Mesodermal cell (in vitro differentiated cells): ENCODE results near the gene PDGFA.
"Not testable (repeated sequence)": the region's sequence is repeated elsewhere in the genome, so short reads cannot be mapped to it uniquely, and the experiment has no call there.

Experiments
- H3K27ac ChIP-seq: 2 replicates; pipeline ENCODE4 v1.7.0; 2013; ENCODE audit warnings: mild to moderate bottlenecking, low read depth, low read length, moderate library complexity; ENCODE audit not compliant: severe bottlenecking
- H3K36me3 ChIP-seq: 2 replicates; pipeline ENCODE4 v1.7.1; 2013; ENCODE audit warnings: mild to moderate bottlenecking, low read length, moderate library complexity; ENCODE audit not compliant: control insufficient read depth, insufficient read depth
- H3K4me1 ChIP-seq: one replicate; pipeline ENCODE4 v1.7.1; 2013; ENCODE audit warnings: mild to moderate bottlenecking, low read length; ENCODE audit not compliant: insufficient read depth, control insufficient read depth, poor library complexity, severe bottlenecking
- H3K4me3 ChIP-seq: 2 replicates; pipeline ENCODE4 v1.7.0; 2013; ENCODE audit warnings: low read length, control low read depth, mild to moderate bottlenecking; ENCODE audit not compliant: insufficient read depth, poor library complexity, severe bottlenecking; ENCODE audit errors: extremely low read depth
- H3K9me3 ChIP-seq: 2 replicates; pipeline ENCODE4 v1.7.1; 2013; ENCODE audit warnings: mild to moderate bottlenecking, low read length, moderate library complexity; ENCODE audit not compliant: control insufficient read depth
- WGBS, 2 experiments: methylation state at CpG; one replicate each; pipeline ENCODE4 v1.1.5; 2013; ENCODE audit warnings: missing lambda C conversion rate in 2 of 2; ENCODE audit not compliant: insufficient coverage in 2 of 2; 5-methylcytosine and 5-hydroxymethylcytosine counted together

Gene PDGFA

GRCh38 chr7:560966-561630 is 41.5 kb upstream of the PDGFA start:
- Histone ChIP-seq H3K36me3 (no peaks in the 10 kb centered on the region), H3K4me1 (no peaks in the 10 kb centered on the region), H3K9me3 (no peaks in the 10 kb centered on the region), H3K27ac (no peak overlapping the region), H3K4me3 (no peak overlapping the region)
- WGBS, 2 experiments = 92 to 96% methylated on average over 14 to 21 of the region's 21 CpGs

- Histone ChIP-seq H3K36me3 (no peaks in the 10 kb centered on the region), H3K27ac (no peak overlapping the region), H3K4me1 (no peaks in the 10 kb centered on the region), H3K4me3 (no peak overlapping the region), H3K9me3 (no peaks in the 10 kb centered on the region)
- 90 to 97% methylated on average over 17 to 20 of the region's 21 CpGs for WGBS, 2 experiments
Observed at GRCh38 chr7:559396-559705, 39.7 kb upstream of the PDGFA start.

- WGBS, 2 experiments = 96 to 99% methylated on average over 9 to 12 of the region's 12 CpGs
Observed at GRCh38 chr7:557558-557881, 37.9 kb upstream of the PDGFA start.

DNA sequence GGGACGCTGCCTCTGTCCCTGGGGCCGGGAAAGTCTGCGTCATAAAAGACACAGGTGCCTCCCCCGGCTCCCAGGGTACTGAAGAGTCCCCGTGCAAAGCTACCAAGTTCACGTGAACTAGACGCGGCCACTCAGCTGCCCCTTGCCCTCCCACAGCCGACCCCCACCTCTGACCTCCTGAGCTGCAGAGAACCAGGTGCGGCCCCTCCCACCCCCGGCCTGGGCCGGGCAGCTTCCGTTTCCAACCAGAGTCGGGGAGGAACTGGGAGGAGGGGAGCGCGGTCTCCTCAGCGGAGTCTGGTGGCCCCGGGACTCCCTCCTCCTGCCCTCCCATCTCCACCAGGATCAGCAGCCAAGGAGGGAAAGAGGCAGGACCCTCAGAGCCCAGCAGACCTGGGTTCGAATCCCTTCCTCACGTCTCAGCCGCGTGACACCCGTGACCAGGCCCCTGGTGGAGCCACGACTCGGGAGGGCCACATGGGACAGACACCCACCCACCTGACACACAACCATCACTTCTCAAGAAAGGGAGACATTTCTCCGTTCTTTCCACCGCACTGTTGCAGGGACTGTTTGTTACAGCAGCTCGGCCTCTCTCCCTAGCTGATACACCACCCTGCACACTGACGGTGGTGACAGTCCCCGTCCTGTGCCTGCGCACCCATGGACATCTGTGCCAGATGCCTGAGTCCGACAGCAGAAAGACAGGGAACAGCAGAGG is 37.4 kb upstream of the PDGFA start:
- WGBS, 2 experiments = 93 to 95% methylated on average over 18 to 22 of the region's 32 CpGs
- no peaks in the 10 kb centered on the region for H3K4me1 ChIP-seq
- no peak overlapping the region for H3K4me3 ChIP-seq
- no peaks in the 10 kb centered on the region for H3K9me3 ChIP-seq
- H3K27ac ChIP-seq = no peak overlapping the region
- no peaks in the 10 kb centered on the region for H3K36me3 ChIP-seq

More at GRCh38 chr7:557558-557881, 37.9 kb upstream of the PDGFA start:
- Histone ChIP-seq H3K9me3 (no peaks in the 10 kb centered on the region), H3K36me3 (no peaks in the 10 kb centered on the region), H3K4me1 (no peaks in the 10 kb centered on the region), H3K4me3 (no peak overlapping the region), H3K27ac (no peak overlapping the region)

DNA sequence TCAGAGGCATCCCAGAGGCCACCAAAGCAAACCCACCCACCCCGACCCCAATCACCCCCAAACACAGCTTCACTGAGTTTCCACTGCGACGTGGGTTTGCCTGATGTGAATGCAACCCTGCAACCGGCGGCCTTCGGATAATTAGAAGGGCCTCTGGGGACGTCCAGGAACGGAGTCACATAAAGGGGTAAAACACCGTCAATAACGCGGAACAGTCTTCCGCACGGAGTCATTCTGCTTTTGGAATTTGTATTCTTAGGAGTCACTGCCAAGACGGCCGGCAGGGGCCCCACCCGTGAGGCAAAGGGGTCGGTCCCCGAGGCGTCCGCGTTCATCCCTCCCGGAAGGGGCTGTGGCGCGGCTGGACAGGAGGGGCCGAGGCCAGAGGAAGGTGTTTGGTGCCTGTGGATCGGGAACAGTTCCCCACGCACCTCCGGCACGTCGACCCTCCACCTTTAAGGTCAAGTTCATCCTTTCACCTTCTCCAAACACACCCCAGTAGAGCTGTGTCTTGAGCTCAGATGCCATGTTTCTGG is 36.7 kb upstream of the PDGFA start:
- Histone ChIP-seq H3K36me3 (no peaks in the 10 kb centered on the region), H3K4me1 (no peaks in the 10 kb centered on the region), H3K9me3 (no peaks in the 10 kb centered on the region), H3K27ac (no peak overlapping the region), H3K4me3 (no peak overlapping the region)
- 93 to 96% methylated on average over 25 to 26 of the region's 30 CpGs for WGBS, 2 experiments

DNA sequence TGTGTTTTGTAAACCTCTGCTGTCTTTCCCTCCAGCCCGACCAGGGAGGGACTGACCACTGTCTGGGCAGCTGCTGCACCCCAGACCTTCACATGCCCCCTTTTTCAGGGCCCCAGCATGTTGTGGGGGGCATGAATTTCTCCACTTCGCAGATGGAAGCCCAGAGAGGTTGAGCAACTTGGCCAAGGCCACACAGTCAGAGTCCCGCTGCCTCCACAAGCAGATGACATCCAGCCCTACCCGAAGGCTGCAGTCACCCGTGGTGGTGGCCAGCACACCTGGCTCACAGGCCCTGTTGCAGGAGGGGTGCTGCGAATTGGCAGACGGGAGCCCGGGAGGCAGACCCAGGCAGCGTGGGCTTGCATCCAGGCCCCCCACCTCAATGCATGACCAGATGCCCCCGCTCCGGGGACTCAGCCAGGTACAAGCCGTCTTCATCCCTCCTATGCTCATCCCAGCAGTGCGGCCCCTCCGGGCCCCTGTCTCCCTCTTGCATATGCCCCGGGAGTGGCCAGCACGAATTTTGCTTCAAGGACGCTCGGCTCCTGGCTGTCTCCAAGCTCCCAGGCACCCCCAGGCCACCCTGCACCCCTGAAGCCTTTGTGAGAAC is 36.0 kb upstream of the PDGFA start:
- Histone ChIP-seq H3K27ac (no peak overlapping the region), H3K36me3 (no peaks in the 10 kb centered on the region), H3K4me3 (no peak overlapping the region), H3K9me3 (no peaks in the 10 kb centered on the region), H3K4me1 (no peaks in the 10 kb centered on the region)
- WGBS, 2 experiments = 94 to 99% methylated on average over 17 to 18 of the region's 18 CpGs

- Histone ChIP-seq H3K4me3 (no peak overlapping the region), H3K36me3 (no peaks in the 10 kb centered on the region), H3K27ac (no peak overlapping the region), H3K9me3 (no peaks in the 10 kb centered on the region), H3K4me1 (no peaks in the 10 kb centered on the region)
- WGBS, 2 experiments = 95 to 97% methylated on average over 14 to 17 of the region's 18 CpGs
Observed at GRCh38 chr7:553636-554111, 34.0 kb upstream of the PDGFA start.

- Histone ChIP-seq H3K27ac (no peak overlapping the region), H3K4me3 (no peak overlapping the region), H3K4me1 (no peaks in the 10 kb centered on the region), H3K9me3 (no peaks in the 10 kb centered on the region), H3K36me3 (no peaks in the 10 kb centered on the region)
- 91 to 93% methylated on average over 42 to 44 of the region's 44 CpGs for WGBS, 2 experiments
Observed at GRCh38 chr7:552868-553635, 33.4 kb upstream of the PDGFA start.

DNA sequence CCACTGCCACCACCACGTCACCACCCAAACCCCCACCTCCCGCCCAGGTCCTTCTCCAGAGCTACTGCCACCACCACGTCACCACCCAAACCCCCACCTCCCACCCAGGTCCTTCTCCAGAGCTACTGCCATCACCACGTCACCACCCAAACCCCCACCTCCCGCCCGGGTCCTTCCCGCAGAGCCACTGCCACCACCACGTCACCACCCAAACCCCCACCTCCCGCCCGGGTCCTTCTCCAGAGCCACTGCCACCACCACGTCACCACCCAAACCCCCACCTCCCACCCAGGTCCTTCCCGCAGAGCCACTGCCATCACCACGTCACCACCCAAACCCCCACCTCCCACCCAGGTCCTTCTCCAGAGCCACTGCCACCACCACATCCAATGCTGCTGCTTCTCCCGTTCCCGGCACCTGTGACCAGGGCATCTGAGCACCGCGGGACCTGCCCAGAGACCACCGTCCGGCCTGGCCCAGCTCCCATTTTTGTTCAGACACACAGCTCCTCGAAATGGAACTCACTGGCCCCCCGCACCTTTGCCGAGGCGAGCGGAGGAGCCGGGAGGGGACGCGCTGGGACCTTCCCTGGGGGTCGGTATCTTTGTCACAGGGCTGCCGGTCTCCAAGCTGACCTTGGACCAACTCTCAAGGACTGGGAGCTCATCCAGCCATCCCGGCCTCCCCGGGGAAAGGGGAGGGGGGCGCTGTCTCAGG is 32.7 kb upstream of the PDGFA start:
- H3K27ac ChIP-seq, H3K9me3 ChIP-seq, H3K4me3 ChIP-seq, H3K36me3 ChIP-seq, H3K4me1 ChIP-seq: not testable (repeated sequence)
- 94 to 95% methylated on average over 18 to 25 of the region's 32 CpGs for WGBS, 2 experiments

GRCh38 chr7:551615-551970 is 31.9 kb upstream of the PDGFA start:
- not testable (repeated sequence) for H3K36me3 ChIP-seq, H3K27ac ChIP-seq, H3K4me1 ChIP-seq, H3K4me3 ChIP-seq, H3K9me3 ChIP-seq
- 100% methylated on average over 1 to 7 of the region's 9 CpGs for WGBS, 2 experiments
